Measurements from ENCODE around the gene ARL3. TPM values are rescaled to one million over a fixed set of nuclear protein-coding genes. Genes with fewer than 3 reads are reported as not detected.

ARL3 gene
- total RNA-seq, 1 experiment from 2014 or later, result 13.3 TPM

- BruUV-seq (replicated peaks), result no TSS peak
- no peak overlapping the region for H2AFZ ChIP-seq (ENCODE audit: low read depth, low read length, poor library complexity, severe bottlenecking)
- ChIA-PET RAD21 (ENCODE audit: low non-redundant PET in 1 of 2, low total read pairs in 2 of 2, uncharacterized antibody in 2 of 2, unreplicated experiment in 2 of 2) (no interaction called here), CTCF (interaction anchor here (1.1 to 2.8 kb wide), 2 partner anchors 10 to 150 kb away, joined by 3 to 6 read pairs; no protein-coding TSS in a partner anchor), POLR2A (interaction anchor here (1.8 kb wide), 1 partner anchor 9 kb away, joined by 5 read pairs; the partner anchor contains the start of gene WBP1L)
- H3K4me2 ChIP-seq (ENCODE audit: low read length), result no peak overlapping the region
- no peaks in the 10 kb centered on the region for H3K27me3 ChIP-seq (ENCODE audit: insufficient read depth, low read length)
- H3K36me3 ChIP-seq (ENCODE audit: control insufficient read depth in 1 of 2, insufficient read depth in 2 of 2, low read length in 2 of 2), result no peaks in the 10 kb centered on the region
- no peak for DNase-seq (ENCODE audit: low read depth, low spot score)
- no peak overlapping the region for H3K27ac ChIP-seq (ENCODE audit: low read depth, low read length)
- H3K9me3 ChIP-seq (ENCODE audit: control insufficient read depth in 1 of 2, insufficient read depth in 1 of 2, low read depth in 1 of 2, low read length in 2 of 2), result no peaks in the 10 kb centered on the region
- no peak for TF ChIP-seq EZH2phosphoT487 (IDR thresholded peaks at IDR 0.05; ENCODE audit: borderline replicate concordance)
- TF ChIP-seq, protein P1, sequence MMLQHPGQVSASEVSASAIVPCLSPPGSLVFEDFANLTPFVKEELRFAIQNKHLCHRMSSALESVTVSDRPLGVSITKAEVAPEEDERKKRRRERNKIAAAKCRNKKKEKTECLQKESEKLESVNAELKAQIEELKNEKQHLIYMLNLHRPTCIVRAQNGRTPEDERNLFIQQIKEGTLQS (IDR thresholded peaks at IDR 0.05), result no peak
- no peak for TF ChIP-seq FOSL1 (IDR thresholded peaks at IDR 0.05; ENCODE audit: low read depth)
- TF ChIP-seq, protein P2, sequence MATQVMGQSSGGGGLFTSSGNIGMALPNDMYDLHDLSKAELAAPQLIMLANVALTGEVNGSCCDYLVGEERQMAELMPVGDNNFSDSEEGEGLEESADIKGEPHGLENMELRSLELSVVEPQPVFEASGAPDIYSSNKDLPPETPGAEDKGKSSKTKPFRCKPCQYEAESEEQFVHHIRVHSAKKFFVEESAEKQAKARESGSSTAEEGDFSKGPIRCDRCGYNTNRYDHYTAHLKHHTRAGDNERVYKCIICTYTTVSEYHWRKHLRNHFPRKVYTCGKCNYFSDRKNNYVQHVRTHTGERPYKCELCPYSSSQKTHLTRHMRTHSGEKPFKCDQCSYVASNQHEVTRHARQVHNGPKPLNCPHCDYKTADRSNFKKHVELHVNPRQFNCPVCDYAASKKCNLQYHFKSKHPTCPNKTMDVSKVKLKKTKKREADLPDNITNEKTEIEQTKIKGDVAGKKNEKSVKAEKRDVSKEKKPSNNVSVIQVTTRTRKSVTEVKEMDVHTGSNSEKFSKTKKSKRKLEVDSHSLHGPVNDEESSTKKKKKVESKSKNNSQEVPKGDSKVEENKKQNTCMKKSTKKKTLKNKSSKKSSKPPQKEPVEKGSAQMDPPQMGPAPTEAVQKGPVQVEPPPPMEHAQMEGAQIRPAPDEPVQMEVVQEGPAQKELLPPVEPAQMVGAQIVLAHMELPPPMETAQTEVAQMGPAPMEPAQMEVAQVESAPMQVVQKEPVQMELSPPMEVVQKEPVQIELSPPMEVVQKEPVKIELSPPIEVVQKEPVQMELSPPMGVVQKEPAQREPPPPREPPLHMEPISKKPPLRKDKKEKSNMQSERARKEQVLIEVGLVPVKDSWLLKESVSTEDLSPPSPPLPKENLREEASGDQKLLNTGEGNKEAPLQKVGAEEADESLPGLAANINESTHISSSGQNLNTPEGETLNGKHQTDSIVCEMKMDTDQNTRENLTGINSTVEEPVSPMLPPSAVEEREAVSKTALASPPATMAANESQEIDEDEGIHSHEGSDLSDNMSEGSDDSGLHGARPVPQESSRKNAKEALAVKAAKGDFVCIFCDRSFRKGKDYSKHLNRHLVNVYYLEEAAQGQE (IDR thresholded peaks at IDR 0.05; ENCODE audit: low read depth), result no peak
- no peak for TF ChIP-seq SP1 (IDR thresholded peaks at IDR 0.05; ENCODE audit: low read depth)
- TF ChIP-seq POLR2AphosphoS5 (IDR thresholded peaks at IDR 0.05; ENCODE audit: low read depth, low read length), result no peak
- TF ChIP-seq EGR1 (IDR thresholded peaks at IDR 0.05; ENCODE audit: low read depth), result no peak
- H4K20me1 ChIP-seq (ENCODE audit: insufficient read depth), result no peaks in the 10 kb centered on the region
- intact Hi-C loops (cut with micrococcal nuclease), result no loop called here
- no peak overlapping the region for H3K4me3 ChIP-seq (replicated peaks in 1 of 2; ENCODE audit: low read depth in 1 of 2, low read length in 2 of 2)
- ATAC-seq, result no peak
- 0 out of 2 replicates have a peak, but pooled peaks cover 3% of the 10 kb centered on the region for H3K79me2 ChIP-seq (ENCODE audit: insufficient read depth, low read length)
- H3K9ac ChIP-seq (ENCODE audit: low read length), result no peak overlapping the region
- H3K4me1 ChIP-seq (ENCODE audit: control insufficient read depth in 1 of 2, insufficient read depth in 2 of 2, low read length in 2 of 2), result peaks cover 0 to 10% of the 10 kb centered on the region in 2 experiments; a peak in 2 of 4 replicates
- no peaks in the 10 kb centered on the region for H3K9me2 ChIP-seq (ENCODE audit: insufficient read depth)
Observed at GRCh38 chr10:102752266-102752930, 38.2 kb upstream of the ARL3 start.

All from HCT116 (cell line).